ENCODE measurements around the gene UNCX.

UNCX gene

DNA sequence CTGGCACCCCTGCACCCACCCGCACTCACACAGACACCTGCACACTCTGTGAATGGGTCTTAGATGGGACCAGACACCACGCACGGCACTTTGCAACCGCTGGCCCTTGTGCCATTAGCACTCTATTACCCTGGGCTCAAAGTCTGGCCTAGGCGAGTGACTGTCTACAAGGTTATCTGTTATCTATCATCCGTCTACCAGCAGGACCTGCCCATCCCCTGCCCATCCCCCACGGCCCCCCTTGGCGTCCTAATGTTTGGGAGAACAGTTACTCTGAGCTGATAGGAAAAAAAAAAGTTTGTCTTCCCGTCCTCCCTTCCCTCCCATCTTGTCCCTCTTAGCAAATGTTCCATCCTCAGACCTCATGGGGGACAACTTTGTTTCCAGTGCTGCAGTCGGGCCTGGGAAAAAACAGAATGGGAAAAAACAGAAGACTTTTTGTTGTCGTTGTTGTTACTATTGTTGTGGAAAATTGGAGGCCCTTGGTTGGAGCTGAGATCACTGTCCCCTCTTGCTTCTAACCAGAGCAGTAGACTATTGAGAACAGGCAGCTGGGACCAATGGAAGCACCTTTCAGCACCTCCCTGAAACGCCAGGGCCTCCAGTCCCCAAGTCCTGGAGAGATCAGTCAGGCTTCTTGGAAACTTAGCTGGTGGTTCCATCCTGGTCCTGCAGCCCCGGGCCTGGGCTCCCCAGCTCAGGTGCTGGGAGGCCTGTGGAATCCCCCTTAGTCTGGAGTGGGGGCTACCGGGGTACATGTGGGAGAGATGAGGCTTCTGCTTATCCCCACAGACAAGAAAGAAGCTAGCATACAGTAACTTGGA is 12.2 kb downstream of the UNCX start:
- no peak for DNase-seq (ENCODE audit: low read depth, low spot score)
- ChIA-PET POLR2A (no interaction called here), CTCF (interaction anchor here (1.3 kb wide), 1 partner anchor 46 kb away, joined by 3 read pairs; no protein-coding TSS in a partner anchor)
- H3K4me3 ChIP-seq (ENCODE audit: low read depth, low read length), result no peak overlapping the region
- TF ChIP-seq, protein P1, sequence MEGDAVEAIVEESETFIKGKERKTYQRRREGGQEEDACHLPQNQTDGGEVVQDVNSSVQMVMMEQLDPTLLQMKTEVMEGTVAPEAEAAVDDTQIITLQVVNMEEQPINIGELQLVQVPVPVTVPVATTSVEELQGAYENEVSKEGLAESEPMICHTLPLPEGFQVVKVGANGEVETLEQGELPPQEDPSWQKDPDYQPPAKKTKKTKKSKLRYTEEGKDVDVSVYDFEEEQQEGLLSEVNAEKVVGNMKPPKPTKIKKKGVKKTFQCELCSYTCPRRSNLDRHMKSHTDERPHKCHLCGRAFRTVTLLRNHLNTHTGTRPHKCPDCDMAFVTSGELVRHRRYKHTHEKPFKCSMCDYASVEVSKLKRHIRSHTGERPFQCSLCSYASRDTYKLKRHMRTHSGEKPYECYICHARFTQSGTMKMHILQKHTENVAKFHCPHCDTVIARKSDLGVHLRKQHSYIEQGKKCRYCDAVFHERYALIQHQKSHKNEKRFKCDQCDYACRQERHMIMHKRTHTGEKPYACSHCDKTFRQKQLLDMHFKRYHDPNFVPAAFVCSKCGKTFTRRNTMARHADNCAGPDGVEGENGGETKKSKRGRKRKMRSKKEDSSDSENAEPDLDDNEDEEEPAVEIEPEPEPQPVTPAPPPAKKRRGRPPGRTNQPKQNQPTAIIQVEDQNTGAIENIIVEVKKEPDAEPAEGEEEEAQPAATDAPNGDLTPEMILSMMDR (IDR thresholded peaks at IDR 0.05; ENCODE audit: insufficient read depth, low read length, missing control alignments), result no peak

DNA sequence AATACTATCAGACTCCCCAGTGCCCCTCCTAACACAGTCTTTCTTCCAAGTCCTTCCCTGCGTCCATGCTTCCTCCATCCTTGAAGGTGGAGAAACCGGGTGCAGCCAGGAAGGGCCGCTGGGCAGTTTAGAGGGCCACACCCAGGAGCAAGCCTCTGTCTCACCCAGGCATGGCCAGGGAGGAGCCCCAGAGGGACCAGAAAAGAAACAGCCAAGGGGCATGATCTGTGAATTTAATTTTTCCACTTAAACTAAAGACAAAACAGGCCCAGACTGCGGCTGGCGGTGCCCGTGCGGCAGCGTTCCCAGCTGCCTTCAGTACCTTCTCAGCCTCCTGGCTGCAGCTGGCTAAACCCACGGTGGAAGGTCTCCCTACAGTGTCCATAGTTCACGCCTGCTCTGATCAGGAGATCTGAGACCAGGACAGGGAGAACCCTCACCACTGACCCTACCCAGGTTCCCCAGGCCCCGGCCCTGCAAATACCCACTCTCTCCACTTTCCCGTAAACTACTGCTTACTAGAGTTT is 12.9 kb downstream of the UNCX start:
- TF ChIP-seq, protein P1 (IDR thresholded peaks at IDR 0.05; ENCODE audit: insufficient read depth, low read length, missing control alignments), result no peak
- H3K4me3 ChIP-seq (ENCODE audit: low read depth, low read length), result no peak overlapping the region
- no peak for DNase-seq (ENCODE audit: low read depth, low spot score)
- POLR2A ChIA-PET, result no interaction called here
- CTCF ChIA-PET, result interaction anchor here (1.3 kb wide), 1 partner anchor 46 kb away, joined by 3 read pairs; no protein-coding TSS in a partner anchor

DNA sequence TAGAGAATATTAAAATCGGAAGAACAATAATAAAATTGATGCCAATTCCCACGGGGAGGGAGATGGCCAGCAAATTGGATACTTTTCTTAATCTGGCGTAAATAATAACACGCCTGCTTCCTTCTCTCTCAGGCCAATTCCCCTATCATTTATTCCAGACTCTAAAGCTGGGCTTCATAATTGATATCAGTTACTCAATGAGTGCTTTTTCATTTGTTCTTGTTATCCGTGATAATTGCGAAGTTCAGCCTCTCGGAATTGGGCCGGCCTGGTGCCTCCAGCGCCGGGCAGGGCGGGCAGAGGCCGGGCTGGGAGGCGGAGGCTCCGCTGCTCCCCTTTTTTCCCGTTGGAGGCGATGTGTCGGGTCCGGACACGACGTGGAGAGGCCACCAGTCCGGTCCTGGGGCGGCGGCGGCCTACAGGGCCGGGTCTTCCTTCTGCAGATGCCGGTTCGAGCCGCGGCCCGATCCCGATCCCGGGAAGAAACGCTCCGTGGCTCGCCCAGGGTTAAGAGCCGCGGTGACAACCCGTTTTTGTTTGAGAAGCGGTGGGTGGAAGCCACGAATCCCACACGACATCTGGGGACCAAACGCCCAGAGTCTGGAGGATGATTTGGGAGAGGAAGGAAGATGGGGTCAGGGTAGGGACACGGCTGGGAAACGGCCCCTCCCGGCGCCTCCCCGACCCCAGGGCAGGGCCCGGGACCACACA is 13.6 kb downstream of the UNCX start:
- no peak overlapping the region for H3K4me3 ChIP-seq (ENCODE audit: low read depth, low read length)
- CTCF ChIA-PET, result no interaction called here
- POLR2A ChIA-PET, result no interaction called here
- TF ChIP-seq, protein P1 (IDR thresholded peaks at IDR 0.05; ENCODE audit: insufficient read depth, low read length, missing control alignments), result no peak
- no peak for DNase-seq (ENCODE audit: low read depth, low spot score)

DNA sequence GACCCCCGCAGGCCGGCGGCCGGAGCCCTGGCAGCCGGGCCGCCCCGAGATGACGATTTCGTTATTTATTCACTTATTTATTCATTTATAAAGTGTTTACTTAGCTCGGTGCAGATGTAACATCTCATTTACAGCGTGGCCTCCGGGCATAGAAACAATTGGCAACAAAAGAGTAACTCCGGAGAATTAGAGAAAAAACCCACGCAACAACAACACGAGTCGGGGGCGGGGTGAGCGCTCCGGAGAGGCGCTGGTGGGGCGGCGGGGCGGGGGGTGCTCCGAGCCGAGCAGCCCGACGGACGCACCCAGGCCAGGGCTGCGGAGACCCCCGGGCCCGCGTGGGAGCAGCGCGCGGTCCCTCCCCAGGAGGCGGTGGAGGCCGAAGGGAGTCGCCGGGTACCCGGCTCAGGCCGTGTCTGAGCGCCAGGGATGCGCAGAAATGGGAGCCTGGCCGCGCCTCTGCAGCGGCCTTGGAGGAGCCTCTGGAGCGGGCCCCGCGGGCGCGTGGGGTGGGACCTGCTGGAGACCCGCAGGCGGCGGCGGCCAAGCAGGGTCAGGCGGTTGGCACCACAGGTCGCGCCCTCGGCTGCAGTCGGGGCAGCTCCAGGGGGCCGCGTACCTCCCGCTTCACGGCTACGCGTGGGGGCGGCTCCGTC is 14.3 kb downstream of the UNCX start:
- TF ChIP-seq, protein P1 (IDR thresholded peaks at IDR 0.05; ENCODE audit: insufficient read depth, low read length, missing control alignments), result no peak
- ChIA-PET POLR2A (no interaction called here), CTCF (interaction anchor here (1.4 kb wide), 1 partner anchor 16 kb away, joined by 5 read pairs; no protein-coding TSS in a partner anchor)
- H3K4me3 ChIP-seq (ENCODE audit: low read depth, low read length), result no peak overlapping the region
- DNase-seq (ENCODE audit: low read depth, low spot score), result no peak

DNA sequence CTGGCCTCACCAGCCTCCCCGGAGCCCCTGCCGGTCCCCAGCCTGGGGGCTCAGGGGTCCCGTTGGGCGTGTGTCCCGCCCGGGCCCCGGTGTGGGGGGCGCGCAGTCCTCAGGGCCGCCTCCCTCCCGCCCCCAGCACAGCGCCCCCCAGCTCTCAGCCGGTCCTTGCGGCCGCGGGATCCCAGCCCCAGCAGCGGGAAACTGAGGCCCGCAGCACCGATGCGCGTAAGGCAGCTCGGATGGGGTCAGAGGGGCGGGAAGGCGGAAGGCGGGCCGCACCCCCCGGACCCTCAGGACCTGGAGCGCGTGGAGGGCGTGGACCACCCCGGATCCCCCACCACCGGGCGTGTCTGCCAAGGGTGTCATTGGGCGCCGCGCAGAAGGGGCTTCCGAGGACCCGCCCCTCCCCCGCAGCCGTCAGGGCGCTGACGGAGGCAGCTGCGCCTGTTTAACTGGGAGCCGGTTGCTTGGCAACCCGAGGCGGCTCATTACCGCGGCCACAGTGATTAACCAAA is 14.9 kb downstream of the UNCX start:
- TF ChIP-seq, protein P1 (IDR thresholded peaks at IDR 0.05; ENCODE audit: insufficient read depth, low read length, missing control alignments), result no peak
- no peak for DNase-seq (ENCODE audit: low read depth, low spot score)
- POLR2A ChIA-PET, result no interaction called here
- CTCF ChIA-PET, result interaction anchor here (1.4 kb wide), 1 partner anchor 15 kb away, joined by 5 read pairs; no protein-coding TSS in a partner anchor
- no peak overlapping the region for H3K4me3 ChIP-seq (ENCODE audit: low read depth, low read length)

Data from AG04449 (cell line).